Cardiac fibroblast (primary cell): ENCODE results near the gene HMGN1.

Experiments
- DNase-seq, 2 donors: peaks; one replicate each; pipeline versions ENCODE4 v3.0.0 to v3.0.0-alpha.2; 2010; ENCODE audit warnings: low read depth in 2 of 2
- H3K4me3 ChIP-seq, 2 donors: replicated peaks in 1 of 2; 1 replicate in 1 of 2; 2 replicates in 1 of 2; pipeline ENCODE4 v1.5.1; 2011; ENCODE audit warnings: low read depth in 2 of 2, low read length in 2 of 2, mild to moderate bottlenecking in 2 of 2, moderate library complexity in 1 of 2
- CTCF ChIP-seq: IDR thresholded peaks from one replicate; pipeline ENCODE4 v1.5.1; 2011; ENCODE audit warnings: low read depth, mild to moderate bottlenecking, low read length, inconsistent platforms

HMGN1 gene

GRCh38 chr21:39366563-39366962 is 17.7 kb upstream of the HMGN1 start:
- H3K4me3 ChIP-seq = no peak overlapping the region
- no peak for DNase-seq
- no peak for TF ChIP-seq CTCF

- no peak overlapping the region for H3K4me3 ChIP-seq
- no peak for DNase-seq
- TF ChIP-seq CTCF = no peak
These were observed 16.1 kb upstream of the HMGN1 start for GRCh38 chr21:39364949-39365348.

- DNase-seq = no peak
- H3K4me3 ChIP-seq = no peak overlapping the region
- no peak for TF ChIP-seq CTCF
These were observed 15.0 kb upstream of the HMGN1 start for GRCh38 chr21:39363607-39364555.

GRCh38 chr21:39362733-39363132 is 13.8 kb upstream of the HMGN1 start:
- no peak overlapping the region for H3K4me3 ChIP-seq
- DNase-seq = no peak
- TF ChIP-seq CTCF = no peak

GRCh38 chr21:39359382-39359781 is 10.5 kb upstream of the HMGN1 start:
- H3K4me3 ChIP-seq = no peak overlapping the region
- TF ChIP-seq CTCF = no peak
- DNase-seq = no peak

GRCh38 chr21:39353295-39353694 is 4.4 kb upstream of the HMGN1 start:
- no peak for TF ChIP-seq CTCF
- H3K4me3 ChIP-seq = no peak overlapping the region
- DNase-seq = peak; percentile 31 to 38
